AG04449 (cell line): Measurements from ENCODE around the gene SERPINB13.

Source experiments
- CTCF ChIA-PET: fragments of 350-600 bp; formaldehyde crosslinking; extraction: SDS; loops from one replicate; lab custom pipeline; 2021; ENCODE audit warnings: antibody characterized with exemption; lab: Yijun Ruan, JAX
- POLR2A ChIA-PET: fragments of 400-600, 350-600 bp; formaldehyde crosslinking; extraction: SDS; loops from one replicate; lab custom pipeline; 2020; ENCODE audit warnings: antibody characterized with exemption, inconsistent platforms; lab: Yijun Ruan, JAX
- DNase-seq: peaks from one replicate; pipeline ENCODE4 v3.0.0-alpha.2; 2010; ENCODE audit warnings: low read depth, low spot score
- H3K4me3 ChIP-seq: 2 replicates; pipeline ENCODE4 v1.5.1; 2011; ENCODE audit warnings: low read depth, mild to moderate bottlenecking, control low read depth, low read length
- TF ChIP-seq, protein P1 (sequence below): IDR thresholded peaks from one replicate; pipeline ENCODE4 v1.5.1; 2011; ENCODE audit warnings: mild to moderate bottlenecking, moderate library complexity, low read length, control low read depth, inconsistent platforms; ENCODE audit not compliant: insufficient read depth; ENCODE audit errors: missing control alignments

The SERPINB13 gene

DNA sequence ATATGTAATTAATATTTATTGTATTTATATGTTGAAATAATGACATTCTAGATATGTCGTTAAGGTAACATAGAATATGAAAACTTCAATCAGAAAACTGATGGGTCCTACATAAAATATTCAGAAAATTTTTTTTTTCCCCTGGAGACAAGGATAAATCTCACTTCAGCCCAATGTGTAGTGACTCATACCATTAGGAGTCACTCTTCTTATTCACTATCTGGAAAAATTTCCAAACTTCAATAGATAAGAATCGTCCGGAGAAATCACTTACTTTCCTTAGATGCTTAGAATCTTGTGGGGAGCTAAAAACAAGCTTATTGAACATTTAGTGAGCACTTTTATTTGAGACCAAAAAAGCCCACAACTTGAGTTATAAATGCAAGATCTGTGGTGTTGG, 4.6 kb downstream of the SERPINB13 start:
- TF ChIP-seq, protein P1, sequence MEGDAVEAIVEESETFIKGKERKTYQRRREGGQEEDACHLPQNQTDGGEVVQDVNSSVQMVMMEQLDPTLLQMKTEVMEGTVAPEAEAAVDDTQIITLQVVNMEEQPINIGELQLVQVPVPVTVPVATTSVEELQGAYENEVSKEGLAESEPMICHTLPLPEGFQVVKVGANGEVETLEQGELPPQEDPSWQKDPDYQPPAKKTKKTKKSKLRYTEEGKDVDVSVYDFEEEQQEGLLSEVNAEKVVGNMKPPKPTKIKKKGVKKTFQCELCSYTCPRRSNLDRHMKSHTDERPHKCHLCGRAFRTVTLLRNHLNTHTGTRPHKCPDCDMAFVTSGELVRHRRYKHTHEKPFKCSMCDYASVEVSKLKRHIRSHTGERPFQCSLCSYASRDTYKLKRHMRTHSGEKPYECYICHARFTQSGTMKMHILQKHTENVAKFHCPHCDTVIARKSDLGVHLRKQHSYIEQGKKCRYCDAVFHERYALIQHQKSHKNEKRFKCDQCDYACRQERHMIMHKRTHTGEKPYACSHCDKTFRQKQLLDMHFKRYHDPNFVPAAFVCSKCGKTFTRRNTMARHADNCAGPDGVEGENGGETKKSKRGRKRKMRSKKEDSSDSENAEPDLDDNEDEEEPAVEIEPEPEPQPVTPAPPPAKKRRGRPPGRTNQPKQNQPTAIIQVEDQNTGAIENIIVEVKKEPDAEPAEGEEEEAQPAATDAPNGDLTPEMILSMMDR = no peak
- DNase-seq = no peak
- CTCF ChIA-PET = interaction anchor here (1.0 to 9.0 kb wide), 6 partner anchors 9 to 254 kb away, joined by 3 to 69 read pairs (median 14); no protein-coding TSS in a partner anchor
- POLR2A ChIA-PET = no interaction called here
- no peak overlapping the region for H3K4me3 ChIP-seq

DNA sequence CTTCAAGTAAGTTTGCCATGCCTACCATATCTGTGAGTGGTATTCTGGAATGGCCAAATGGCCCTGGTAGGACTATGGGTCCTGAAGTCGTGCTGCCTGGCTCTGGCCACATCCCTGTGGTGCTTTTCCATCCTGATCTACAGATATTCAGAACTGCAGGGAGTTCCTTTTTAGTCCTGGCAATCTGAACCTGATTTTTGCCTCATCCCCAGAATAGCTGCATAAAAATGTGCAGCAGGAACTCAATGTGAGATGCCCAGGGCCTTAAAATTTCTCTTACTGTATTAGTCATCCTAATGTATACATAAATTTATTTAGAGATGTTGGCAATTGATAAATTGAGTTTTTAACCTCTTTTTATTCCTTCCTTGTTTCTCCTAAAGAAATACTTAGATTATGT, 5.3 kb downstream of the SERPINB13 start:
- POLR2A ChIA-PET = no interaction called here
- CTCF ChIA-PET = interaction anchor here (1.7 to 9.0 kb wide), 5 partner anchors 10 to 253 kb away, joined by 3 to 69 read pairs (median 22); no protein-coding TSS in a partner anchor
- no peak for DNase-seq
- H3K4me3 ChIP-seq = no peak overlapping the region
- TF ChIP-seq, protein P1 = no peak

DNA sequence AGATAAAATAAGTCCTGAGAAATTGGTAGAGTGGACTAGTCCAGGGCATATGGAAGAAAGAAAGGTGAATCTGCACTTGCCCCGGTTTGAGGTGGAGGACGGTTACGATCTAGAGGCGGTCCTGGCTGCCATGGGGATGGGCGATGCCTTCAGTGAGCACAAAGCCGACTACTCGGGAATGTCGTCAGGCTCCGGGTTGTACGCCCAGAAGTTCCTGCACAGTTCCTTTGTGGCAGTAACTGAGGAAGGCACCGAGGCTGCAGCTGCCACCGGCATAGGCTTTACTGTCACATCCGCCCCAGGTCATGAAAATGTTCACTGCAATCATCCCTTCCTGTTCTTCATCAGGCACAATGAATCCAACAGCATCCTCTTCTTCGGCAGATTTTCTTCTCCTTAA, 9.8 kb downstream of the SERPINB13 start:
- DNase-seq = no peak
- H3K4me3 ChIP-seq = no peak overlapping the region
- TF ChIP-seq, protein P1 = no peak
- CTCF ChIA-PET = interaction anchor here (1.1 to 4.4 kb wide), 4 partner anchors 13 to 79 kb away, joined by 3 to 22 read pairs (median 13); no protein-coding TSS in a partner anchor
- POLR2A ChIA-PET = no interaction called here

DNA sequence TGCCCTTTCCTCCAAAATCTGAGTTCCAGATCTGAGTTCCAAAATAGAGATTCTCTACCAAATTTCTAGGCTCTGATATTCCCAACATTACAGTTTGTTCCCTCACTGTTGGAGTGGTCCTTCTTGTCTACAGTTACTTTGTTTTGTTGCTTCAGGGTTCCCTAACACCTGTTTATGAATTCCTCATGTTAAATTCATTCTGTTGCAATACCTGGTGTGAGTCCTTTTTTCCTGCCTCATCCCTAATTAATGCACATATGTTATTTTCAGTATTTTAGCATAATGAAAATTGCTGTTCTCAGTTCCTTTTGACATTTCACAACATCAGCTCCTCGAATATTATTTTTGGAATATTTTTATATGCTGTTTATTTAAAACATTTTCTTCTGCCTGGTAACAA, 16.2 kb downstream of the SERPINB13 start:
- H3K4me3 ChIP-seq = no peak overlapping the region
- POLR2A ChIA-PET = no interaction called here
- CTCF ChIA-PET = interaction anchor here (0.9 to 2.7 kb wide), 6 partner anchors 10 to 332 kb away, joined by 3 to 12 read pairs (median 6); no protein-coding TSS in a partner anchor
- no peak for DNase-seq
- TF ChIP-seq, protein P1 = no peak

DNA sequence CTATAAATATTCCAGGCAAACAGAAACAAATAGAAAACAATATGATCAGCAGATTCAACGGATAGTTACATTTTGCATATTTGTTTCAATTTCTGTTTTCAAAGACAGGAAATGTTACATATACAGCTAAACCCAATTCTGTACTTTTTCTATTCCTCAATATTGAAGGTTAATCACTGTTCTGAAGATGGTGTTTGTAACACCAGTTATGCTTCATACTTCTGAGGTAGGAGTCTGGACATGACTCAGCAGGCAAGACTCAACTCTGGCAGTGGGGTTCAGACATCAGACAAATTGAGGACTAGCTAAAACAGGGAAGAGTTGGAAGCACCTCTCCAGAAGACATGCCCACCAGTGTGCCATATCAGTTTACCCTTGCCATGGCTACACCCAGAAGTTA, 16.6 kb downstream of the SERPINB13 start:
- DNase-seq = peak; percentile 21
- TF ChIP-seq, protein P1 = no peak
- CTCF ChIA-PET = interaction anchor here (0.9 to 2.7 kb wide), 7 partner anchors 9 to 331 kb away, joined by 3 to 12 read pairs (median 7); no protein-coding TSS in a partner anchor
- POLR2A ChIA-PET = no interaction called here
- no peak overlapping the region for H3K4me3 ChIP-seq

DNA sequence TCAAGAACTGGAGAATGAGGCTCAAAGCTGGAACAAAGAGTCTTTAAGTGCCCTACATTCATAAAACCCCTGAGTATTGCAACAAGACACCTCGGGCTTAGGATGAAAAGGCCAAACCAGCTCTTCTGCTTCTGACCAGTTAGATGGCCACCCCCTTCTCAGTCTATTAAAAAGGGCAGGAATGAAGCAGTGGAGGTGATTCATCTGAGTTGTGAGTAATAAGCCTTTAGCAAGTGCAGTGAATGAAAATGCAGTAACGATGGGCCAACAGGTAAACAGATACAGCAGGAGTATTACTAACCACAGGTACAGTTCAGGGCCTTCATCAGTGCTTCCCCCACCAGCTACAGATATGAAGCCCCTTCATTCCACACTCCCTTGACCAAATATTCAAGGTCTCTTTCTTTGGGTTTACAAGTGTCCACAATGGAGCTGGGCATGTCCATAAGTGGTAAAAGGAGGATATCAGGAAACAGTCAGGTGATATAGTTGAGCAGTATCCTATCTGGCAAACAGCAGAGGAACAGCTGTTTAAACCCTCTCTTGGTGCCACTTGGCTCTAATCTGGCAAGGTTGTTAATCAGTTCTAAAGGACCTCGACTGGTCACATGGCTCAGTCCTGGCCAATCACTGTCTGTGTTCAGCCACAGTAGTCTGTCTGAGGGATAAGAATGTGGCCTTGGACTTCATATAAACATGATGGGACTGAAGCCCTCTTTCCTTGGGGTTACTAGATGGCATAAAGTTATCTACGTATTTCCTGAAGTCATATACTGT, 17.8 kb downstream of the SERPINB13 start:
- TF ChIP-seq, protein P1 = no peak
- ChIA-PET POLR2A (no interaction called here), CTCF (interaction anchor here (1.0 to 2.7 kb wide), 5 partner anchors 25 to 240 kb away, joined by 3 to 12 read pairs (median 7); no protein-coding TSS in a partner anchor)
- H3K4me3 ChIP-seq = no peak overlapping the region
- peak; percentile 7 for DNase-seq
